ENCODE results near the gene CASP6.

Gene CASP6

DNA sequence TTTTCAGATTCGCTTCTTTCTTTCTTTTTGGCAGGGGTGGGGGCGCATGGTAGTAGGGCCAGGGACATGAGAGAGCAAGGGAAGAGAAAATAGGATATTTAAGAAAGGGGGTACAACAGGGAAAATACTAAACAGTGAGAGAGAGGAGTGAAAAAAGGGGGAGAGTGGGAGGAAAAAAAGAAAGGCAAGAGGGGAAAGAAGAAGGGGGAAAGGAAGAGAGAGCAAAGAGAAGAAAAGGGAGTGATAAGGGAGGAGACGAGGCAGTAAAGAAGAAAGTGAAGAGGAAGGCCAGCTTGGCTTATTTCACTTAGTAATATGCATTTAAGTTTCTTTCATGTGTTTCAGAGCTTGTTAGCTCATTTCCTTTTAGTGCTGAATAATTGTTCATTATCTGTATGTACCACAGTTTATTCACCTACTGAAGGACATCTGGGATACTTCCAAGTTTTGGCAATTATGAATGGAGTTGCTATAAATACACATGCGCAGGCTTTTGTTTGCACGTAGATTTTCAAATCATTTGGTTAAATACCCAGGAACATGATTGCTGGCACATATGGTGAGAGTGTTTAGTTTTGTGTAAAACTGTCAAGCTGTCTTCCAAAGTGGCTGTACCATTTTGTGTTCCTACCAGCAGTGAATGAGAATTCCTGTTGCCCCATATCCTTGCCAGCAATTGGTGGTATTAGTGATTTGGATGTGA lies 37.3 kb downstream of the CASP6 start:
- DNase-seq, result no peak

GRCh38 chr4:109662771-109663170 lies 40.5 kb downstream of the CASP6 start:
- DNase-seq, result no peak

GRCh38 chr4:109662116-109662515 lies 41.1 kb downstream of the CASP6 start:
- no peak for DNase-seq

GRCh38 chr4:109658871-109659410 lies 44.3 kb downstream of the CASP6 start:
- no peak for DNase-seq

DNA sequence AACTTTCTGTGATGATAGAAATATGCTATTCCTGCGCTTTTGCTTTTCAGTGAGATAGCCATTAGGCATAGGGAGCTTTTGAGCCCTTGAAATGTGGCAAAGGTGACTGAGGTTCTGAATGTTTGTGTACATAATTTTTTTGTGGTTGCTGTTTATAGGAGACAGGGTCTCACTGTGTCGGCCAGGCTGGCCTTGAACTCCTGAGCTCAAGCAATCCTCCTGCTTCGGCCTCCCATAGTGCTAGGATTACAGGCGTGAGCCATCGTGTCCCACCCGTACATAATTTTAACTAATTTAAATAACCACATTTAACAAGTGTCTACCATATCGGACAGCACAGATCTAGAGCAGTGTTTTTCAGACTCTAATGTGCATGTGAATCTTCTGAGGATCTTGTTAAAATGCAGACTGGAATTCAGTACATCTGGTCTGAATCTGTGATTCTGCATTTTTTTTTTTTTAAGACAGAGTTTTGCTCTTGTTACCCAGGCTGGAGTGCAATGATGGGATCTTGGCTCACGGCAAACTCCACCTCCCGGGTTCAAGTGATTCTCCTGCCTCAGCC lies 45.3 kb downstream of the CASP6 start:
- no peak for DNase-seq

DNA sequence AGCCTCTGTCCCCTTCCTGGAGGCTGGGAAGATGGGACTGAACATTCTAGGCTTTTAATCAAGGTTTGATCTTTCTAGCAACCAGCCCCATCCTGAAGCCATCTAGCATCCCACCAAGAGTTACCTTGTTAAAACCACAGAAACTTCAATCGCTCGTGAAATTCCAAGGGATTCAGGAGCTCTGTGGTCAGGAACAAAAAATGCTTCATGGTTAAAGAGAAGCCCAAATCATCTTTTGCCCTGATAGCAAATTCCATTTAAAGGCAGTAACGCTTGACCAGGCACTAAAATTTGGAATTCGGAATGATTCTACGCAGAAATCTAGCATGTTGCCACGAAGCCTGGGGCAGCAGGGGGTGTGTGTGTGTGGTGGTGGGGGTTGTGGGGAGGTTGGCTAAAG lies 47.8 kb downstream of the CASP6 start:
- DNase-seq, result no peak

GRCh38 chr4:109649872-109650271 lies 53.4 kb downstream of the CASP6 start:
- DNase-seq, result no peak

GRCh38 chr4:109648997-109649575 lies 54.2 kb downstream of the CASP6 start:
- no peak for DNase-seq

DNA sequence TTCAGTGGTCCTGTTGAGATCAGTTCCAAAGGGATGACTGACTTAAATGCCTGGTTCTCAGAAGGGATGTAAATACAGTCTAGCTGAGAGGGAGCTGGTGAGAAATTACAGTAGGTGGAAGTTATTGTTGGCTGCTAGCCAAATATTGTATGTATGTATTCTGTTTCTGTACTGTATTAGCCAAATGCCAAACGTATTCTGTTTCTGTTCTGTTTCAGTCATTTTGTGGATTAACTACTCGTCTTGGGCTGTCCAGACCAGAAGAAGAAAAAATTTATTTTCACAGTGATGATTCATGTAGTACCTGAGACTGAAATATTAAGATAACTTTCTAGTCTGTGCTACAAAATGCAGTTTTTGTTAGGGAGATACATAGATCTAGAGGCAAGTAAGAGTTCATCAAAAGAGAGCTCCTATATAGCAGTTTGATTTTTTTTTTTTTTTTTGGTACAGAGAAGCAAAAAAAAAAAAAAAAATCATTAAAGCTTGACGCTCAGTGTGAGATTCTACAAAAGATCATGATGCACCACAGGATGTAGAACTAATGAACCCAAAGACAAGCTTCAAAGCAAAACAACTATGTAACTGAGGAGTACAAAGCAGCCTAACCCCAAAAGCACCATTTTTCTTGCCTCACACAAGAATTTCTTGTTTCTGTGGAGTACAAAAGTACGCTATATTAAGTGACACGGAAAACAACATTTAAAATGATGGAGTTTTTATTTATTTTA lies 54.8 kb downstream of the CASP6 start:
- DNase-seq, result no peak

- no peak for DNase-seq
Measured at GRCh38 chr4:109645874-109646710, 57.2 kb downstream of the CASP6 start.

DNA sequence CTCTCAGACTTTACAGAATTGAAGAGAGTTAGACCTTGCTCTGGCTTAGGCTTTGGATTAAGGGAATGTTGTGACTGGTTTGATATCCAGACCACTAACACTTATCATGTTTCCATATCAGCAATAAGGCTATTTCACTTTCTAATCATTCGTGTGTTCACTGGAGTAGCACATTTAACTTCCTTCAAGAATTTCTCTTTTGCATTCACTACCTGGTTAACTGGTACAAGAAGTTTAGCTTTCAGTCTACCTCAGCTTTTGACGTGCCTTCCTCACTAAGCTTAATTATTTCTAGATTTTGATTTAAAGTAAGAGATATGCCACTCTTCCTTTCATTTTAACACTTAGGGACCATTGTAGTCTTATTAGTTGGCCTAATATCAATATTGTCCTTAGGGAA lies 62.6 kb downstream of the CASP6 start:
- no peak for DNase-seq

All from NCI-H524 (cell line).